Psoas muscle (tissue), 8 donors: ENCODE data around the gene TM9SF4. TPM values are rescaled to one million over a fixed set of nuclear protein-coding genes. Genes with fewer than 3 reads are reported as not detected.

Experiments
- ATAC-seq, 4 donors: fragments of 200-7000 bp; cut with Tn5 transposase; one replicate each; pipeline ENCODE4 v1.9.1; 2020; ENCODE audit warnings: moderate library complexity in 3 of 4, mild to moderate bottlenecking in 2 of 4
- DNase-seq, 2 donors: peaks; one replicate each; pipeline ENCODE4 v3.0.0-alpha.2; 2020
- H3K27ac ChIP-seq: fragments of 200-600 bp; one replicate; pipeline ENCODE4 v1.8.0; 2022
- H3K27me3 ChIP-seq, 3 donors: fragments of 200-600 bp in 1 of 3; one replicate each; pipeline versions ENCODE4 v1.6.1 to v1.8.0; 2013 to 2022; ENCODE audit warnings: low read length in 2 of 3, mild to moderate bottlenecking in 2 of 3, moderate library complexity in 1 of 3; ENCODE audit not compliant: insufficient read depth in 3 of 3
- H3K36me3 ChIP-seq, 2 donors: fragments of 200-600 bp in 1 of 2; one replicate each; pipeline versions ENCODE4 v1.6.1 to v1.8.0; 2013 to 2022; ENCODE audit warnings: low read depth in 1 of 2, mild to moderate bottlenecking in 1 of 2, moderate library complexity in 1 of 2; ENCODE audit not compliant: insufficient read depth in 1 of 2
- H3K4me1 ChIP-seq: fragments of 200-600 bp; one replicate; pipeline ENCODE4 v1.8.0; 2022
- H3K4me3 ChIP-seq: fragments of 200-600 bp; one replicate; pipeline ENCODE4 v1.8.0; 2022; ENCODE audit warnings: mild to moderate bottlenecking
- H3K9me3 ChIP-seq: fragments of 200-600 bp; one replicate; pipeline ENCODE4 v1.8.0; 2022
- WGBS, 3 donors: extraction: QIAGEN DNeasy Blood & Tissue Kit; methylation state at CpG; one replicate each; pipeline versions ENCODE4 v1.1.6 to v1.1.7; 2013; 5-methylcytosine and 5-hydroxymethylcytosine counted together
- intact Hi-C, 2 donors: fragments of 100-400 bp; cut with DNase I; formaldehyde crosslinking; loops; one replicate each; pipeline versions ENCODE4 v1.11.0 to v1.14.2; 2022
- polyA plus RNA-seq, 3 donors: library from polyadenylated mRNA; stranded (reverse); fragments of 200-250 nt; gene quantifications; one replicate each; pipeline ENCODE4 v1.2.3, GENCODE V29; 2013
- total RNA-seq, 4 donors: library from RNA; stranded (reverse); fragmentation: NEBNext Ultra II Directional in 2 of 4; extraction: Animal tissue kit (Norgen Biotek cat#: 25700) in 2 of 4; gene quantifications; one replicate each; pipeline versions ENCODE4 v1.2.1 to v1.2.4, GENCODE V29; 2021 to 2023
- TF ChIP-seq, protein P1 (sequence below): fragments of 200-600 bp; IDR thresholded peaks from one replicate; pipeline ENCODE4 v1.8.0; 2022; ENCODE audit warnings: antibody characterized with exemption
- donor health status: healthy with polysubstance abuse.
- donor health status: DM: no; HTN: no; CAD: no; lungs with moderate emphysema.
- donor health status: Bipolar disorder and iron deficiency.
- donor health status: healthy.
- donor health status: DM: yes; HTN: yes; CAD: no.
- donor health status: DM: no; HTN: no; CAD: no.
- donor health status: DM: no; HTN: no; CAD: no.
- donor health status: DM: yes; HTN: yes; CAD: no.

The TM9SF4 gene
- total and polyA plus RNA-seq, 7 donors, result 14.0 to 28.0 (median 25.7) TPM

GRCh38 chr20:32111156-32111686 is 1.7 kb downstream of the TM9SF4 start:
- DNase-seq (no peak), ATAC-seq (no peak)
- no peaks in the 10 kb centered on the region for H3K27me3 ChIP-seq
- 72 to 86% (median 77%) methylated on average over 3 of the region's 3 CpGs for WGBS, 3 donors
- no peak overlapping the region for H3K27ac ChIP-seq
- intact Hi-C loops, result loop anchor here in 1 of 2 donors (10.0 kb wide), 1 partner anchor 94 kb away; the partner anchor contains the start of genes PLAGL2 and POFUT1
- H3K9me3 ChIP-seq, result no peaks in the 10 kb centered on the region
- H3K4me1 ChIP-seq, result peaks cover 33% of the 10 kb centered on the region
- TF ChIP-seq, protein P1, sequence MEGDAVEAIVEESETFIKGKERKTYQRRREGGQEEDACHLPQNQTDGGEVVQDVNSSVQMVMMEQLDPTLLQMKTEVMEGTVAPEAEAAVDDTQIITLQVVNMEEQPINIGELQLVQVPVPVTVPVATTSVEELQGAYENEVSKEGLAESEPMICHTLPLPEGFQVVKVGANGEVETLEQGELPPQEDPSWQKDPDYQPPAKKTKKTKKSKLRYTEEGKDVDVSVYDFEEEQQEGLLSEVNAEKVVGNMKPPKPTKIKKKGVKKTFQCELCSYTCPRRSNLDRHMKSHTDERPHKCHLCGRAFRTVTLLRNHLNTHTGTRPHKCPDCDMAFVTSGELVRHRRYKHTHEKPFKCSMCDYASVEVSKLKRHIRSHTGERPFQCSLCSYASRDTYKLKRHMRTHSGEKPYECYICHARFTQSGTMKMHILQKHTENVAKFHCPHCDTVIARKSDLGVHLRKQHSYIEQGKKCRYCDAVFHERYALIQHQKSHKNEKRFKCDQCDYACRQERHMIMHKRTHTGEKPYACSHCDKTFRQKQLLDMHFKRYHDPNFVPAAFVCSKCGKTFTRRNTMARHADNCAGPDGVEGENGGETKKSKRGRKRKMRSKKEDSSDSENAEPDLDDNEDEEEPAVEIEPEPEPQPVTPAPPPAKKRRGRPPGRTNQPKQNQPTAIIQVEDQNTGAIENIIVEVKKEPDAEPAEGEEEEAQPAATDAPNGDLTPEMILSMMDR, result no peak
- H3K4me3 ChIP-seq, result peak overlapping the region; percentile 88
- peaks cover 0 to 2% of the 10 kb centered on the region in 2 donors for H3K36me3 ChIP-seq

GRCh38 chr20:32111753-32112152 is 2.2 kb downstream of the TM9SF4 start:
- intact Hi-C loops, result loop anchor here in 1 of 2 donors (10.0 kb wide), 1 partner anchor 93 kb away; the partner anchor contains the start of genes PLAGL2 and POFUT1
- Histone ChIP-seq H3K4me1 (peaks cover 38% of the 10 kb centered on the region), H3K9me3 (no peaks in the 10 kb centered on the region), H3K27me3 (no peaks in the 10 kb centered on the region), H3K27ac (no peak overlapping the region), H3K36me3 (peaks cover 0 to 2% of the 10 kb centered on the region in 2 donors), H3K4me3 (no peak overlapping the region)
- TF ChIP-seq, protein P1, result no peak
- 90 to 96% (median 93%) methylated on average over 3 of the region's 3 CpGs for WGBS, 3 donors
- ATAC-seq (no peak), DNase-seq (no peak)

GRCh38 chr20:32112841-32113240 is 3.3 kb downstream of the TM9SF4 start:
- WGBS, 3 donors, result 79 to 90% (median 86%) methylated on average over 5 of the region's 5 CpGs
- H3K9me3 ChIP-seq, result no peaks in the 10 kb centered on the region
- no peak for ATAC-seq
- no peaks in the 10 kb centered on the region for H3K27me3 ChIP-seq
- peaks cover 49% of the 10 kb centered on the region for H3K4me1 ChIP-seq
- intact Hi-C loops, result loop anchor here in 1 of 2 donors (10.0 kb wide), 1 partner anchor 92 kb away; the partner anchor contains the start of genes PLAGL2 and POFUT1
- H3K4me3 ChIP-seq, result no peak overlapping the region
- TF ChIP-seq, protein P1, result no peak
- peaks cover 0 to 2% of the 10 kb centered on the region in 2 donors for H3K36me3 ChIP-seq
- no peak overlapping the region for H3K27ac ChIP-seq
- DNase-seq, result peak in 1 of 2 donors; percentile 35

DNA sequence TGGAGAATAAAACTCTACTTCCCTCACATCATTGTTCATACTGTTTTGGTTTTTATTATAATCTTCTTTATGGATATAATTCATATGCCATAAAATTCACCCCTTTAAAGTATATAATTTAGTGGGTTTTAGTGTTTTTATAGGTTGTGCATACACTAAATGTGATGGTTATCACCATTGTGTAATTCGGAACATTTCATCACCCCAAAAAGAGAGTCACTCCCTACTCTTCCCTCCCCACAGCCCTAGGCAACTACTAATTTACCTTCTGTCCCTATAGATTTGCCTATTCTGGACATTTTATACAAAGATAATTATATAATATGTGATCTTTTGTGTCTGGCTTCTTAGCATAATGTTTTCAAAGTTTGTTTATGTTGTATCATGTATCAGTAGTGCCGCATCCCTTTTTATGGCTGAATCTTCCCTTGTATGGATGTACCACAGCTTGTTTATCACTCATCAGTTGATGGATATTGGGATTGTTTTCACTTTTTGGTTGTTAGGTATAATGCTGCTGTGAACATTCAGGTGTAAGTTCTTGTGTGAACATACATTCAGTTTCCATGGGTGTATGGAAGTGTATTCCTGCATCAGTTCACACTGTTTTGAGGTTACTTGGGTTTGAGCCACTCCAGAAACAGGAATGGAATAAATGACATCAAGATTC is 4.2 kb downstream of the TM9SF4 start:
- Histone ChIP-seq H3K4me1 (peaks cover 54% of the 10 kb centered on the region), H3K27ac (no peak overlapping the region), H3K4me3 (no peak overlapping the region), H3K27me3 (no peaks in the 10 kb centered on the region), H3K36me3 (peaks cover 0 to 2% of the 10 kb centered on the region in 2 donors), H3K9me3 (no peaks in the 10 kb centered on the region)
- no peak for DNase-seq
- WGBS, 3 donors, result 71 to 84% (median 81%) methylated on average over 2 of the region's 2 CpGs
- TF ChIP-seq, protein P1, result no peak
- ATAC-seq, result no peak
- intact Hi-C loops, result loop anchor here in 1 of 2 donors (10.0 kb wide), 1 partner anchor 91 kb away; the partner anchor contains the start of genes PLAGL2 and POFUT1
